Glomerular endothelial cell (primary cell): ENCODE results near the gene DSTYK. TPM values are rescaled to one million over a fixed set of nuclear protein-coding genes. Genes with fewer than 3 reads are reported as not detected.

Experiments used
- total RNA-seq: library from RNA; depleted of rRNA; stranded (reverse); fragments of >200 nt; gene quantifications from 2 replicates; pipeline ENCODE4 v1.2.3, GENCODE V29; 2015

DSTYK gene
- total RNA-seq, 1 donor from 2014 or later, result 10.3 TPM

Other genes with a start within 250 kb of the DSTYK start
- gene CNTN2, start 168.5 kb downstream of the DSTYK start, total RNA-seq, result not detected in 2 replicates
- 0.39 and 2.3 TPM in 2 replicates for gene TMEM81, start 127.2 kb downstream of the DSTYK start, total RNA-seq
- 13.9 and 14.5 TPM in 2 replicates for gene RBBP5, start 89.7 kb downstream of the DSTYK start, total RNA-seq
- gene TMCC2, start 16.2 kb upstream of the DSTYK start, total RNA-seq, result 3.7 and 5.3 TPM in 2 replicates
- 14.4 and 17.7 TPM in 2 replicates for gene NUAK2, start 110.0 kb upstream of the DSTYK start, total RNA-seq
- gene KLHDC8A, start 145.2 kb upstream of the DSTYK start, total RNA-seq, result 0.29 and 0.64 TPM in 2 replicates
- not detected in 2 replicates for gene LEMD1, start 210.4 kb upstream of the DSTYK start, total RNA-seq
- gene BLACAT1, start 244.3 kb upstream of the DSTYK start, total RNA-seq, result not detected in 2 replicates